Stomach smooth muscle (tissue), 2 donors: ENCODE measurements around the gene SSTR1.
A peak's percentile ranks its signal among the peaks of the same experiment; 100 is the strongest.

ENCODE experiments used
- H3K27ac ChIP-seq: one replicate; pipeline ENCODE4 v1.7.0; 2013; ENCODE audit warnings: mild to moderate bottlenecking, low read length, inconsistent platforms
- H3K27me3 ChIP-seq, 2 donors: one replicate each; pipeline ENCODE4 v1.7.0; 2013; ENCODE audit warnings: low read length in 2 of 2; ENCODE audit not compliant: insufficient read depth in 2 of 2, control insufficient read depth in 1 of 2
- H3K36me3 ChIP-seq, 2 donors: one replicate each; pipeline ENCODE4 v1.7.0; 2013; ENCODE audit warnings: low read length in 2 of 2; ENCODE audit not compliant: control insufficient read depth in 2 of 2, insufficient read depth in 2 of 2
- H3K4me1 ChIP-seq: one replicate; pipeline ENCODE4 v1.7.0; 2013; ENCODE audit warnings: low read length; ENCODE audit not compliant: control insufficient read depth, insufficient read depth
- H3K4me3 ChIP-seq, 2 donors: one replicate each; pipeline ENCODE4 v1.7.0; 2013; ENCODE audit warnings: low read length in 2 of 2
- H3K9ac ChIP-seq, 2 donors: one replicate each; pipeline ENCODE4 v1.7.0; 2013; ENCODE audit warnings: low read length in 2 of 2, mild to moderate bottlenecking in 1 of 2
- H3K9me3 ChIP-seq, 2 donors: one replicate each; pipeline ENCODE4 v1.7.0; 2013; ENCODE audit warnings: low read length in 2 of 2; ENCODE audit not compliant: control insufficient read depth in 2 of 2
- donor health status: healthy.
- donor health status: Pancreatic carcinoma.

Gene SSTR1

GRCh38 chr14:38202444-38203191 is 5.1 kb upstream of the SSTR1 start:
- Histone ChIP-seq H3K36me3 (no peaks in the 10 kb centered on the region), H3K4me3 (no peak overlapping the region), H3K27me3 (peaks cover under 1 to 7% of the 10 kb centered on the region in 2 donors), H3K9ac (no peak overlapping the region), H3K4me1 (no peaks in the 10 kb centered on the region), H3K27ac (no peak overlapping the region), H3K9me3 (peaks cover 0 to 5% of the 10 kb centered on the region in 2 donors)

- peaks cover 14 to 17% of the 10 kb centered on the region in 2 donors for H3K27me3 ChIP-seq
- H3K9me3 ChIP-seq, result peaks cover 0 to 5% of the 10 kb centered on the region in 2 donors
- H3K4me3 ChIP-seq, result no peak overlapping the region
Observed at GRCh38 chr14:38203929-38204718, 3.6 kb upstream of the SSTR1 start.

GRCh38 chr14:38204719-38205115 is 3.0 kb upstream of the SSTR1 start:
- Histone ChIP-seq H3K27me3 (peaks cover 16 to 18% of the 10 kb centered on the region in 2 donors), H3K36me3 (no peaks in the 10 kb centered on the region), H3K4me1 (peaks cover 5% of the 10 kb centered on the region), H3K27ac (no peak overlapping the region), H3K4me3 (no peak overlapping the region), H3K9ac (no peak overlapping the region), H3K9me3 (peaks cover 0 to 5% of the 10 kb centered on the region in 2 donors)

More at GRCh38 chr14:38203929-38204718, 3.6 kb upstream of the SSTR1 start:
- H3K4me1 ChIP-seq, result peaks cover 5% of the 10 kb centered on the region
- no peak overlapping the region for H3K27ac ChIP-seq
- no peak overlapping the region for H3K9ac ChIP-seq
- H3K36me3 ChIP-seq, result no peaks in the 10 kb centered on the region

GRCh38 chr14:38205119-38205813 is 2.4 kb upstream of the SSTR1 start:
- H3K27ac ChIP-seq, result no peak overlapping the region
- H3K36me3 ChIP-seq, result no peaks in the 10 kb centered on the region
- no peak overlapping the region for H3K4me3 ChIP-seq
- peaks cover 0 to 5% of the 10 kb centered on the region in 2 donors for H3K9me3 ChIP-seq
- H3K4me1 ChIP-seq, result peaks cover 7% of the 10 kb centered on the region
- H3K27me3 ChIP-seq, result peaks cover 21 to 23% of the 10 kb centered on the region in 2 donors
- no peak overlapping the region for H3K9ac ChIP-seq

GRCh38 chr14:38205949-38206665 is 1.6 kb upstream of the SSTR1 start:
- Histone ChIP-seq H3K36me3 (no peaks in the 10 kb centered on the region), H3K4me3 (no peak overlapping the region), H3K27ac (no peak overlapping the region), H3K9ac (no peak overlapping the region), H3K27me3 (peaks cover 25 to 29% of the 10 kb centered on the region in 2 donors), H3K4me1 (peaks cover 7% of the 10 kb centered on the region), H3K9me3 (peaks cover 0 to 5% of the 10 kb centered on the region in 2 donors)

- H3K27me3 ChIP-seq, result peaks cover 25 to 29% of the 10 kb centered on the region in 2 donors
- no peak overlapping the region for H3K4me3 ChIP-seq
- no peaks in the 10 kb centered on the region for H3K36me3 ChIP-seq
- peaks cover 0 to 5% of the 10 kb centered on the region in 2 donors for H3K9me3 ChIP-seq
- no peak overlapping the region for H3K9ac ChIP-seq
- no peak overlapping the region for H3K27ac ChIP-seq
- H3K4me1 ChIP-seq, result peaks cover 7% of the 10 kb centered on the region
Observed at GRCh38 chr14:38206689-38207376, 871 bp upstream of the SSTR1 start.

- no peak overlapping the region for H3K27ac ChIP-seq
- H3K9ac ChIP-seq, result no peak overlapping the region
- peaks cover 25 to 29% of the 10 kb centered on the region in 2 donors for H3K27me3 ChIP-seq
- peaks cover 0 to 5% of the 10 kb centered on the region in 2 donors for H3K9me3 ChIP-seq
- H3K4me1 ChIP-seq, result peaks cover 7% of the 10 kb centered on the region
- H3K4me3 ChIP-seq, result no peak overlapping the region
- no peaks in the 10 kb centered on the region for H3K36me3 ChIP-seq
Observed at GRCh38 chr14:38207377-38207735, 348 bp upstream of the SSTR1 start.

- Histone ChIP-seq H3K36me3 (no peaks in the 10 kb centered on the region), H3K27ac (no peak overlapping the region), H3K9ac (no peak overlapping the region), H3K9me3 (peaks cover 0 to 5% of the 10 kb centered on the region in 2 donors), H3K4me3 (peak overlapping the region; percentile 31 to 55), H3K4me1 (peaks cover 7% of the 10 kb centered on the region), H3K27me3 (peaks cover 25 to 28% of the 10 kb centered on the region in 2 donors)
Observed at GRCh38 chr14:38208618-38209562, 1.2 kb downstream of the SSTR1 start.
